Parathyroid adenoma (tissue), 2 donors: ENCODE measurements around the gene TDRD15.

Source experiments
- H2AFZ ChIP-seq: fragments of 300-600 bp; sonication (generic); one replicate; pipeline ENCODE4 v1.7.0; 2017; ENCODE audit warnings: antibody characterized with exemption, mild to moderate bottlenecking
- H3K27ac ChIP-seq: fragments of 300-600 bp; sonication (generic); one replicate; pipeline ENCODE4 v1.7.0; 2017
- H3K27me3 ChIP-seq: fragments of 300-600 bp; sonication (generic); one replicate; pipeline ENCODE4 v1.7.0; 2017; ENCODE audit warnings: low read length; ENCODE audit not compliant: control insufficient read depth, insufficient read depth
- H3K36me3 ChIP-seq: fragments of 300-600 bp; sonication (generic); one replicate; pipeline ENCODE4 v1.7.0; 2017; ENCODE audit warnings: low read length; ENCODE audit not compliant: control insufficient read depth, insufficient read depth
- H3K4me1 ChIP-seq: fragments of 300-600 bp; sonication (generic); one replicate; pipeline ENCODE4 v1.7.0; 2017; ENCODE audit warnings: control low read depth
- H3K4me2 ChIP-seq: fragments of 300-600 bp; sonication (generic); one replicate; pipeline ENCODE4 v1.7.0; 2017; ENCODE audit warnings: low read length
- H3K4me3 ChIP-seq: fragments of 300-600 bp; sonication (generic); one replicate; pipeline ENCODE4 v1.7.0; 2017; ENCODE audit warnings: low read depth, low read length
- H3K79me2 ChIP-seq: fragments of 300-600 bp; sonication (generic); one replicate; pipeline ENCODE4 v1.7.0; 2017; ENCODE audit warnings: control low read depth
- H3K9ac ChIP-seq: fragments of 300-600 bp; sonication (generic); one replicate; pipeline ENCODE4 v1.7.0; 2017; ENCODE audit warnings: mild to moderate bottlenecking
- H3K9me3 ChIP-seq: fragments of 300-600 bp; sonication (generic); one replicate; pipeline ENCODE4 v1.7.0; 2017; ENCODE audit warnings: low read length; ENCODE audit not compliant: control insufficient read depth
- TF ChIP-seq, protein P1 (sequence below): fragments of 300-600 bp; sonication (generic); IDR thresholded peaks from one replicate; pipeline ENCODE4 v1.7.0; 2017; ENCODE audit warnings: antibody characterized with exemption, mild to moderate bottlenecking
- donor health status: primary hyperparathyroidism.

Gene TDRD15

DNA sequence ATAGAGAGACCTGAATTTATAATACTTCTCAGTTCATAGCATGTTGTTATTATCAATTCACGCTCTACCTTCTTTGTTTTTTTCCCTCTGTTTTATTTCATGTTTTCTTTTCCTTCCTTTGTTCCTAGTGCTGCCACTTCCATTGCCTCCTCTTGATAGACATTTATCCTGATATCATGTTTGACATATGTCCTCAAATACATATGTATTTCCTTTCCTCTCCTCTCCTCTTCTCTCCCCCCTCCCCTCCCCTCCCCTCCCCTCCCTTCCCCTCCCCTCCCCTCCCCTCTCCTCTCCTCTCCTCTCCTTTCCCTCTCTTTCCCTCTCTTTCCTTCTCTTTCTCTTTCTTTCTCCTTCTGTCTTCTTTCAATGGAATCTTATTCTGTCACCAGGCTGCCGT lies 67.8 kb downstream of the TDRD15 start:
- no peaks in the 10 kb centered on the region for H3K79me2 ChIP-seq
- no peak overlapping the region for H3K4me2 ChIP-seq
- no peaks in the 10 kb centered on the region for H3K9me3 ChIP-seq
- no peaks in the 10 kb centered on the region for H3K27me3 ChIP-seq
- H3K27ac ChIP-seq, result no peak overlapping the region
- no peaks in the 10 kb centered on the region for H3K4me1 ChIP-seq
- no peaks in the 10 kb centered on the region for H3K36me3 ChIP-seq
- TF ChIP-seq, protein P1, sequence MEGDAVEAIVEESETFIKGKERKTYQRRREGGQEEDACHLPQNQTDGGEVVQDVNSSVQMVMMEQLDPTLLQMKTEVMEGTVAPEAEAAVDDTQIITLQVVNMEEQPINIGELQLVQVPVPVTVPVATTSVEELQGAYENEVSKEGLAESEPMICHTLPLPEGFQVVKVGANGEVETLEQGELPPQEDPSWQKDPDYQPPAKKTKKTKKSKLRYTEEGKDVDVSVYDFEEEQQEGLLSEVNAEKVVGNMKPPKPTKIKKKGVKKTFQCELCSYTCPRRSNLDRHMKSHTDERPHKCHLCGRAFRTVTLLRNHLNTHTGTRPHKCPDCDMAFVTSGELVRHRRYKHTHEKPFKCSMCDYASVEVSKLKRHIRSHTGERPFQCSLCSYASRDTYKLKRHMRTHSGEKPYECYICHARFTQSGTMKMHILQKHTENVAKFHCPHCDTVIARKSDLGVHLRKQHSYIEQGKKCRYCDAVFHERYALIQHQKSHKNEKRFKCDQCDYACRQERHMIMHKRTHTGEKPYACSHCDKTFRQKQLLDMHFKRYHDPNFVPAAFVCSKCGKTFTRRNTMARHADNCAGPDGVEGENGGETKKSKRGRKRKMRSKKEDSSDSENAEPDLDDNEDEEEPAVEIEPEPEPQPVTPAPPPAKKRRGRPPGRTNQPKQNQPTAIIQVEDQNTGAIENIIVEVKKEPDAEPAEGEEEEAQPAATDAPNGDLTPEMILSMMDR, result no peak
- no peak overlapping the region for H3K4me3 ChIP-seq
- no peak overlapping the region for H2AFZ ChIP-seq
- no peak overlapping the region for H3K9ac ChIP-seq
